ENCODE measurements around the gene ZFP57. TPM values are rescaled to one million over a fixed set of nuclear protein-coding genes. Genes with fewer than 3 reads are reported as not detected.

ZFP57 gene
- total RNA-seq, 1 donor from 2014 or later: 5.5 TPM

DNA sequence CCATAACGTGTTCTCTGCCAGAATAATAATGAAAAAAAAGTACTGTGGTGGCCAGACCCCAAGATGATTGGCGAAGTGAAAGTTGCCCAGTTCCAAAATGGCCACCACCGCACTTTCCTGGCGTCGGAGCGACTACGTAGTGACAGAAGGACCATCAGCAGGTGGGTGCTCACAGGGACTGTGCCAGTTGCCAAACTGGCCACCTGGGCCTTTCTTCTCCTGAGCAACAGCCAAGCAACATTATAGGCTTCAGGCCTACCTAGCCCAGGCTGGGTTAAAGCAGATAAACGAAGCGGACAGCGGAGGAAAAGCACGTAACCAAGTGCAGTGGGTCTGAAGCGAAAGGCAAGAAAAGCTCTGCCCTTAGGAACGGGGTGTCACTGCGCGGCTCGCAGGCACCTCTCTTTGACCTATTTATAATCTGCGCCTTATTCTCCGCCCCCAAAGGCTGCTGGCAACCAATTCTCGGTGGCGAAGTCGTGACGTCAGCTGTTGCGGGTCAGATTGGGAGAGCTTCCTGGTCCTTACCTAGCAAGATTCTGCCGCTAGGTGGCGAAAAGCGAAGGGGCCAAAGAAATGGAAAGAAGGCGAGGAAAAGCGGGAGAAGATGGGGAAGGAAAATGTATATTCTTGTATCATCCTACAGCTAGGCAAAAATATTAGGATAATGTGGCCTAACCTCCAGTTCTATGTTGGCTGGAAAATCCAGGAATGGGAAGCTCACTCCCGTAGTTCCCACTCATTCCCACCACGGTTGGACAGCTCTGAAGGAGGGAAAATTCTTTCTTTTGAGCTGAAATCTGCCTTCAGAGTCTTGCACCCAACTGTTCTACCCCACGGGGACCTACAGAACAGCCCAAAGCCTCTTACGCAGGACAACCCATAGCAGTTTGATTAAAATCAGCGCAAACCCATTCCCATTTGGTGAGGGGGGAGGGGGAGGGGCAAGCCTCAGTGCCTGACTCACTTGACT, 31.0 kb downstream of the ZFP57 start:
- Mint-ChIP-seq H3K27ac (peak overlapping the region; percentile 100), H3K4me1 (peaks cover 17% of the 10 kb centered on the region), H3K27me3 (no peaks in the 10 kb centered on the region), H3K9me3 (no peaks in the 10 kb centered on the region), H3K36me3 (ENCODE audit: low read depth) (no peaks in the 10 kb centered on the region), H3K4me3 (peak overlapping the region; percentile 97)
- ChIA-PET POLR2A (interaction anchor here (0.7 to 3.3 kb wide), 20 partner anchors 8 to 1925 kb away, joined by 3 to 47 read pairs (median 5); partner anchors contain the start of genes GABBR1, PPP1R11, TRIM27 and TRIM39), CTCF (interaction anchor here (0.7 to 2.6 kb wide), 18 partner anchors 9 to 411 kb away, joined by 3 to 30 read pairs (median 4); partner anchors contain the start of genes GABBR1 and POLR1H)
- DNase-seq: peak; percentile 87
- intact Hi-C loops (cut with micrococcal nuclease): loop anchor here (1.0 to 10.0 kb wide), 7 partner anchors 16 to 295 kb away; partner anchors contain the start of genes HLA-A and HLA-F
- TF ChIP-seq, protein P1, sequence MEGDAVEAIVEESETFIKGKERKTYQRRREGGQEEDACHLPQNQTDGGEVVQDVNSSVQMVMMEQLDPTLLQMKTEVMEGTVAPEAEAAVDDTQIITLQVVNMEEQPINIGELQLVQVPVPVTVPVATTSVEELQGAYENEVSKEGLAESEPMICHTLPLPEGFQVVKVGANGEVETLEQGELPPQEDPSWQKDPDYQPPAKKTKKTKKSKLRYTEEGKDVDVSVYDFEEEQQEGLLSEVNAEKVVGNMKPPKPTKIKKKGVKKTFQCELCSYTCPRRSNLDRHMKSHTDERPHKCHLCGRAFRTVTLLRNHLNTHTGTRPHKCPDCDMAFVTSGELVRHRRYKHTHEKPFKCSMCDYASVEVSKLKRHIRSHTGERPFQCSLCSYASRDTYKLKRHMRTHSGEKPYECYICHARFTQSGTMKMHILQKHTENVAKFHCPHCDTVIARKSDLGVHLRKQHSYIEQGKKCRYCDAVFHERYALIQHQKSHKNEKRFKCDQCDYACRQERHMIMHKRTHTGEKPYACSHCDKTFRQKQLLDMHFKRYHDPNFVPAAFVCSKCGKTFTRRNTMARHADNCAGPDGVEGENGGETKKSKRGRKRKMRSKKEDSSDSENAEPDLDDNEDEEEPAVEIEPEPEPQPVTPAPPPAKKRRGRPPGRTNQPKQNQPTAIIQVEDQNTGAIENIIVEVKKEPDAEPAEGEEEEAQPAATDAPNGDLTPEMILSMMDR (IDR thresholded peaks at IDR 0.05): peak; percentile 89
- peak; percentile 94 for ATAC-seq (ENCODE audit: low read depth)

DNA sequence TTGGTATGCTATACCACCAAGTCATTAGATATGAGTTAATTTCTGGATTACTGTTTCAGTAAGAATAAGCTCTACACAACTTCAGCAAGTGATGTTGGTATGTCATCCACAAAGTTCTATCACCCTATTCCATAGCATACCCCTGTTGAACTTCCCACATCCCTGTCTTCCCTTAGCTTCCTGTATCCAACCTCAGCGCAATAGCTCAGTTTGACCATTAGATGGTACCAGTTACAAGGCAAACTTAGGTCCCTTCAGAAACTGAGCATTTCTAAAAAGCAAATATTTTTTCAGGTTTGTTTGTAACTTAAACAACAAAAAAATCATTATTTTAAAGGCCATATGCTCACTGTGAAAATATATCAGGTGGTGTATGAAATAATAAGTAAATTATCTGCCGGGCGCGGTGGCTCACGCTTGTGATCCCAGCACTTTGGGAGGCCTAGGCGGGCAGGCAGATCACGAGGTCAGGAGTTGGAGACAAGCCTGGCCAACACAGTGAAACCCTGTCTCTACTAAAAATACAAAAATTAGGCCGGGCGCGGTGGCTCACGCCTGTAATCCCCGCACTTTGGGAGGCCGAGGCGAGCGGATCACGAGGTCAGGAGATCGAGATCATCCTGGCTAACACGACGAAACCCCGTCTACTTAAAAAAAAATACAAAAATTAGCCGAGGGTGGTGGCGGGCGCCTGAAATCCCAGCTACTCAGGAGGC, 32.9 kb downstream of the ZFP57 start:
- DNase-seq (no peak), ATAC-seq (ENCODE audit: low read depth) (no peak)
- Mint-ChIP-seq H3K27me3 (no peaks in the 10 kb centered on the region), H3K4me3 (no peak overlapping the region), H3K27ac (no peak overlapping the region), H3K36me3 (ENCODE audit: low read depth) (no peaks in the 10 kb centered on the region), H3K9me3 (no peaks in the 10 kb centered on the region), H3K4me1 (peaks cover 17% of the 10 kb centered on the region)
- TF ChIP-seq, protein P1 (IDR thresholded peaks at IDR 0.05): no peak
- CTCF ChIA-PET: interaction anchor here (1.4 to 1.8 kb wide), 2 partner anchors 14 to 483 kb away, joined by 3 to 5 read pairs; no protein-coding TSS in a partner anchor
- POLR2A ChIA-PET: interaction anchor here (1.0 to 3.3 kb wide), 3 partner anchors 15 to 74 kb away, joined by 8 to 47 read pairs (median 18); partner anchors contain the start of gene GABBR1
- intact Hi-C loops (cut with micrococcal nuclease): loop anchor here (10.0 kb wide), 1 partner anchor 297 kb away; the partner anchor contains the start of gene HLA-A

DNA sequence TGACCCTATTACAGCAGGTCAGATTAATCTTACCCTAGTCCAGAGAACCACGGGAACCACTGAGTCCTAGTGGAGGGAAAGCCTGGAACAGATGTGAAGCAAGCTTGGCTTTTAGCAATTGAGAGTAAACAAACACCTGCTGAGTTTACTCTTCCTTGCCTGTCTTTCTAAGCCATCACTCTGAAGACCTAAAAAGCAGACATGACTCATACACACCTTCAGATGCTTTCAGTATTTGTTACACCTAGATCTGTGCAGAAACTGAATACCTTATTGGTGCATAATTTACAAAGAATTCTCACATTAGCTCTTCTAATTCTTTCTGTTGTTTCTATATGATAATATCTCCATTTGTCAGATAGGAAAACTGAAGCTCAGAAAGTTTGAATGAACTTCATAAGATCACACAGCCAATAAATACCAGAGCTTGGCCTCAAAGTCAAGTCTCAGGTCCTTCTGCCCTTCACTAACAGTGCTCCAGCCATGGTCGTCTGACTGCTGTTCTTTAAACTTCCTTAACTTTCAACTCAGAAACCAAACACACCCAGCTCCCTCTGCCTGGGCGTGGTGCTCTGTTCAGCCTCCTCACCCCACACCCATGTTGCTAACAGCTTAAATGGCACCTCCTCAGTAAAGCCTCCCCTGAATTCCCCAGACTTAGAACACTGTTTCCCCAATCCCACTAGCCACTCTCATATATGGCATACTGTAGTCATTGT, 39.4 kb downstream of the ZFP57 start:
- H3K4me3 Mint-ChIP-seq: peak overlapping the region; percentile 16
- ChIA-PET CTCF (interaction anchor here (0.7 to 3.3 kb wide), 3 partner anchors 9 to 97 kb away, joined by 3 to 22 read pairs (median 20); no protein-coding TSS in a partner anchor), POLR2A (interaction anchor here (1.3 to 1.4 kb wide), 3 partner anchors 9 to 12 kb away, joined by 4 to 7 read pairs (median 4); partner anchors contain the start of gene GABBR1)
- no peaks in the 10 kb centered on the region for H3K36me3 Mint-ChIP-seq (ENCODE audit: low read depth)
- H3K27me3 Mint-ChIP-seq: no peaks in the 10 kb centered on the region
- TF ChIP-seq, protein P1 (IDR thresholded peaks at IDR 0.05): no peak
- H3K9me3 Mint-ChIP-seq: no peaks in the 10 kb centered on the region
- intact Hi-C loops (cut with micrococcal nuclease): loop anchor here (10.0 kb wide), 1 partner anchor 303 kb away; the partner anchor contains the start of gene HLA-A
- ATAC-seq (ENCODE audit: low read depth): peak; percentile 31
- H3K4me1 Mint-ChIP-seq: peaks cover 13% of the 10 kb centered on the region
- H3K27ac Mint-ChIP-seq: peak overlapping the region; percentile 80
- no peak for DNase-seq

DNA sequence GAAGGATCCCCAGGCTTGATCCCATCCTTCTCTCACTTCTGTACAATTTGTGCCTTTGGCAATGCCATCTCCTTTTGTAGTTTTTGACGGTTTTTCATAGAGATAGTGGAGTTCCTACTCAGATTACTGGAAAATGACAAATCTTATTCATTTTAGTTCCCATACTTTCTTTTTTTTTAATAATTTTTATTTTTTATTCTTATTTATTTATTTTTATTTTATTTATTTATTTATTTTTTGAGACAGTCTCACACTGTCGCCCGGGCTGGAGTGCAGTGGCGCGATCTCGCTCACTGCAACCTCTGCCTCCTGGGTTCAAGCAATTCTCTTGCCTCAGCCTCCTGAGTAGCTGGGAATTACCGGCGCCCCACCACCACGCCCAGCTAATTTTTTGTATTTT, 43.7 kb downstream of the ZFP57 start:
- Mint-ChIP-seq H3K4me1 (peaks cover 40% of the 10 kb centered on the region), H3K27me3 (no peaks in the 10 kb centered on the region), H3K9me3 (no peaks in the 10 kb centered on the region), H3K4me3 (no peak overlapping the region), H3K27ac (no peak overlapping the region), H3K36me3 (ENCODE audit: low read depth) (peaks cover 6% of the 10 kb centered on the region)
- TF ChIP-seq, protein P1 (IDR thresholded peaks at IDR 0.05): no peak
- intact Hi-C loops (cut with micrococcal nuclease): no loop called here
- DNase-seq: no peak
- CTCF ChIA-PET: interaction anchor here (4.8 kb wide), 1 partner anchor 13 kb away, joined by 30 read pairs; no protein-coding TSS in a partner anchor
- ATAC-seq (ENCODE audit: low read depth): no peak
- POLR2A ChIA-PET: no interaction called here
